NAMALWA (cell line): ENCODE measurements around the gene UTS2R.
"Not testable (repeated sequence)": the region's sequence is repeated elsewhere in the genome, so short reads cannot be mapped to it uniquely, and the experiment has no call there.

ENCODE experiments used
- DNase-seq: peaks from one replicate; pipeline ENCODE4 v3.0.0-alpha.2; 2015; ENCODE audit warnings: low spot score

The UTS2R gene

GRCh38 chr17:82408938-82409318 is 37.4 kb downstream of the UTS2R start:
- no peak for DNase-seq

GRCh38 chr17:82410014-82410716 is 38.6 kb downstream of the UTS2R start:
- DNase-seq: no peak

- no peak for DNase-seq
Measured at GRCh38 chr17:82411396-82412053, 40.0 kb downstream of the UTS2R start.

- DNase-seq: not testable (repeated sequence)
Measured at GRCh38 chr17:82412081-82412480, 40.5 kb downstream of the UTS2R start.

GRCh38 chr17:82412535-82413520 is 41.3 kb downstream of the UTS2R start:
- DNase-seq: peak; percentile 32

- peak; percentile 79 for DNase-seq
Measured at GRCh38 chr17:82414548-82415281, 43.1 kb downstream of the UTS2R start.

GRCh38 chr17:82415336-82415735 is 43.8 kb downstream of the UTS2R start:
- DNase-seq: no peak

- no peak for DNase-seq
Measured at GRCh38 chr17:82415786-82416185, 44.2 kb downstream of the UTS2R start.

- no peak for DNase-seq
Measured at GRCh38 chr17:82416264-82416663, 44.7 kb downstream of the UTS2R start.

GRCh38 chr17:82416771-82417170 is 45.2 kb downstream of the UTS2R start:
- DNase-seq: peak; percentile 50

GRCh38 chr17:82418001-82418986 is 46.7 kb downstream of the UTS2R start, which contains the start of the genes HEXD and OGFOD3:
Gene HEXD (plus strand): TSS chr17:82418347. CDS start chr17:82419800, 1,453 bp downstream.
Gene OGFOD3 (minus strand): TSS chr17:82418586. CDS start chr17:82418485, 101 bp downstream.
- peak; percentile 87 for DNase-seq

GRCh38 chr17:82419540-82419939 is 48.0 kb downstream of the UTS2R start:
- DNase-seq: peak; percentile 56

GRCh38 chr17:82424001-82424862 is 52.7 kb downstream of the UTS2R start:
- peak; percentile 76 for DNase-seq

GRCh38 chr17:82424863-82425159 is 53.2 kb downstream of the UTS2R start:
- no peak for DNase-seq
